Measurements from ENCODE around the gene WAS.

DNA sequence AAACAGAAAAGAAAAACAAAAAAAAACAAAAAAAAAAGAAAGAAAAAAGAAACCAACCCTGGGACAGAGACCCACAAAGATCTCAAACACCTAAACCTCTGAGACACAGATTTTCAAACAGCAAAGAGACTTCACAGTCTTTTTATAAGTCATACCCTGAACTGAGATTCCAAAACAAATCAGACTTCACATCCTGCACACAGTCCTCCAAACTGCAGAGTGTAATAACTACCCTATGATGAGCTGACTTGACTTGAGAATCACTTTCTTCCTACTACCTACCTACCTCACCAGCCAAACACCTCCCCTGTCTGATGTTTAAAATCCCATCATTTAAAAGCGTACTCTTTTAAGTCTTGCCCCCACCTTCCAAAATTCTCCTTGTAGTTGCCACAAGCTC is 52.7 kb downstream of the WAS start:
- TF ChIP-seq POLR2A (IDR thresholded peaks at IDR 0.05) = no peak
- TF ChIP-seq, protein P1, sequence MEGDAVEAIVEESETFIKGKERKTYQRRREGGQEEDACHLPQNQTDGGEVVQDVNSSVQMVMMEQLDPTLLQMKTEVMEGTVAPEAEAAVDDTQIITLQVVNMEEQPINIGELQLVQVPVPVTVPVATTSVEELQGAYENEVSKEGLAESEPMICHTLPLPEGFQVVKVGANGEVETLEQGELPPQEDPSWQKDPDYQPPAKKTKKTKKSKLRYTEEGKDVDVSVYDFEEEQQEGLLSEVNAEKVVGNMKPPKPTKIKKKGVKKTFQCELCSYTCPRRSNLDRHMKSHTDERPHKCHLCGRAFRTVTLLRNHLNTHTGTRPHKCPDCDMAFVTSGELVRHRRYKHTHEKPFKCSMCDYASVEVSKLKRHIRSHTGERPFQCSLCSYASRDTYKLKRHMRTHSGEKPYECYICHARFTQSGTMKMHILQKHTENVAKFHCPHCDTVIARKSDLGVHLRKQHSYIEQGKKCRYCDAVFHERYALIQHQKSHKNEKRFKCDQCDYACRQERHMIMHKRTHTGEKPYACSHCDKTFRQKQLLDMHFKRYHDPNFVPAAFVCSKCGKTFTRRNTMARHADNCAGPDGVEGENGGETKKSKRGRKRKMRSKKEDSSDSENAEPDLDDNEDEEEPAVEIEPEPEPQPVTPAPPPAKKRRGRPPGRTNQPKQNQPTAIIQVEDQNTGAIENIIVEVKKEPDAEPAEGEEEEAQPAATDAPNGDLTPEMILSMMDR (IDR thresholded peaks at IDR 0.05 in 4 of 5, conservative IDR thresholded peaks at IDR 0.05 in 1 of 5) = no peak
